HCT116 (cell line): Measurements from ENCODE around the gene ADAM30. TPM values are rescaled to one million over a fixed set of nuclear protein-coding genes. Genes with fewer than 3 reads are reported as not detected.

ENCODE experiments used
- ATAC-seq: fragments of 200-7000 bp; cut with Tn5 transposase; 2 replicates; pipeline ENCODE4 v1.9.1; 2020; ENCODE audit warnings: mild to moderate bottlenecking, moderate library complexity
- BruUV-seq: library from RNA; stranded (reverse); fragments of 400-500 nt; replicated peaks from 2 replicates; lab custom pipeline; 2021; lab: Mats Ljungman, UMichigan
- CTCF ChIA-PET: fragments of 300-600 bp; sonication (Branson Sonifier 250); formaldehyde crosslinking; loops from one replicate; lab custom pipeline; 2021; ENCODE audit warnings: antibody characterized with exemption; lab: Charles Lee
- POLR2A ChIA-PET: fragments of 300-600, 350-600 bp; sonication (Branson Sonifier 250); formaldehyde crosslinking; loops from one replicate; lab custom pipeline; 2021; ENCODE audit warnings: antibody characterized with exemption; lab: Charles Lee
- RAD21 ChIA-PET, 2 experiments: fragments of 300-600 bp; sonication (Branson Sonifier 250); formaldehyde crosslinking; loops; one replicate each; lab custom pipeline; 2023; ENCODE audit warnings: low total read pairs in 2 of 2; ENCODE audit not compliant: uncharacterized antibody in 2 of 2, unreplicated experiment in 2 of 2, low non-redundant PET in 1 of 2; lab: Charles Lee
- DNase-seq: peaks from one replicate; pipeline ENCODE4 v3.0.0-alpha.2; 2010; ENCODE audit warnings: low read depth, low spot score
- H2AFZ ChIP-seq: fragments of 200-600 bp; shearing (Covaris generic), sonication (generic); 2 replicates; pipeline ENCODE4 v1.6.1; 2017; ENCODE audit warnings: low read depth, mixed run types, mixed read lengths, antibody characterized with exemption, low read length; ENCODE audit not compliant: poor library complexity, severe bottlenecking
- H3K27ac ChIP-seq: 2 replicates; pipeline ENCODE4 v1.5.1; 2012; ENCODE audit warnings: low read depth, low read length
- H3K27me3 ChIP-seq: fragments of 200-600 bp; sonication (generic); 2 replicates; pipeline ENCODE4 v1.6.1; 2016; ENCODE audit warnings: mixed run types, low read length, mixed read lengths; ENCODE audit not compliant: insufficient read depth
- H3K36me3 ChIP-seq, 2 experiments: fragments of 200-500 bp in 1 of 2; fragments of 200-600 bp in 1 of 2; sonication (Bioruptor generic) in 1 of 2; sonication (generic) in 1 of 2; 2 replicates each; pipeline versions ENCODE4 v1.5.1 to v1.6.1; 2014 to 2016; ENCODE audit warnings: low read length in 2 of 2, inconsistent platforms in 1 of 2, mixed read lengths in 1 of 2, mixed run types in 1 of 2; ENCODE audit not compliant: insufficient read depth in 2 of 2, control insufficient read depth in 1 of 2
- H3K4me1 ChIP-seq, 2 experiments: fragments of 200-600 bp in 1 of 2; sonication (generic) in 1 of 2; 2 replicates each; pipeline versions ENCODE4 v1.5.1 to v1.6.1; 2012 to 2017; ENCODE audit warnings: low read length in 2 of 2, inconsistent platforms in 1 of 2, mild to moderate bottlenecking in 1 of 2, mixed read lengths in 1 of 2, mixed run types in 1 of 2, moderate library complexity in 1 of 2; ENCODE audit not compliant: insufficient read depth in 2 of 2, control insufficient read depth in 1 of 2
- H3K4me2 ChIP-seq: fragments of 200-600 bp; sonication (generic); 2 replicates; pipeline ENCODE4 v1.6.1; 2017; ENCODE audit warnings: mixed run types, low read length, mixed read lengths
- H3K4me3 ChIP-seq, 2 experiments: fragments of 200-600 bp in 1 of 2; sonication (generic) in 1 of 2; replicated peaks in 1 of 2; 2 replicates each; pipeline ENCODE4 v1.5.1; 2011 to 2016; ENCODE audit warnings: low read length in 2 of 2, control low read depth in 1 of 2, low read depth in 1 of 2, mild to moderate bottlenecking in 1 of 2, mixed read lengths in 1 of 2, mixed run types in 1 of 2
- H3K79me2 ChIP-seq: fragments of 200-600 bp; sonication (generic); 2 replicates; pipeline ENCODE4 v1.6.1; 2017; ENCODE audit warnings: mild to moderate bottlenecking, mixed run types, low read length, moderate library complexity, mixed read lengths; ENCODE audit not compliant: insufficient read depth
- H3K9ac ChIP-seq: fragments of 200-600 bp; sonication (generic); 2 replicates; pipeline ENCODE4 v1.6.1; 2016; ENCODE audit warnings: low read length, mixed read lengths
- H3K9me2 ChIP-seq: fragments of 200-600 bp; sonication (generic), shearing (Covaris generic); 2 replicates; pipeline ENCODE4 v1.6.1; 2017; ENCODE audit warnings: mixed run types, mild to moderate bottlenecking, moderate library complexity; ENCODE audit not compliant: insufficient read depth
- H3K9me3 ChIP-seq, 2 experiments: fragments of 200-500 bp in 1 of 2; fragments of 200-600 bp in 1 of 2; sonication (Bioruptor generic) in 1 of 2; sonication (generic) in 1 of 2; 2 replicates each; pipeline ENCODE4 v1.6.1; 2014 to 2017; ENCODE audit warnings: low read length in 2 of 2, mixed read lengths in 2 of 2, inconsistent platforms in 1 of 2, low read depth in 1 of 2, mild to moderate bottlenecking in 1 of 2, mixed run types in 1 of 2, moderate library complexity in 1 of 2; ENCODE audit not compliant: control insufficient read depth in 1 of 2, insufficient read depth in 1 of 2
- H4K20me1 ChIP-seq: fragments of 200-600 bp; sonication (generic), shearing (Covaris generic); 2 replicates; pipeline ENCODE4 v1.6.1; 2017; ENCODE audit warnings: mixed run types, mild to moderate bottlenecking, moderate library complexity; ENCODE audit not compliant: insufficient read depth
- ELF1 ChIP-seq: IDR thresholded peaks from 2 replicates; pipeline ENCODE4 v1.6.1; 2012; ENCODE audit warnings: low read depth, borderline replicate concordance
- REST ChIP-seq: IDR thresholded peaks from 2 replicates; pipeline ENCODE4 v1.6.1; 2012; ENCODE audit warnings: low read depth
- SP1 ChIP-seq: IDR thresholded peaks from 2 replicates; pipeline ENCODE4 v1.6.1; 2012; ENCODE audit warnings: low read depth
- SRF ChIP-seq: IDR thresholded peaks from 2 replicates; pipeline ENCODE4 v1.6.1; 2012; ENCODE audit warnings: low read depth
- TCF7L2 ChIP-seq: IDR thresholded peaks from 2 replicates; pipeline ENCODE4 v1.7.0; 2011; ENCODE audit warnings: borderline replicate concordance, inconsistent platforms; ENCODE audit not compliant: insufficient read depth, insufficient read length; ENCODE audit errors: extremely low read depth
- intact Hi-C: fragments of 100-400 bp; cut with micrococcal nuclease; formaldehyde crosslinking; loops from 2 replicates; pipeline ENCODE4 v1.10.0; 2022
- total RNA-seq: library from RNA; stranded (reverse); gene quantifications from one replicate; pipeline ENCODE4 v1.2.1, GENCODE V29; 2021; ENCODE audit not compliant: unreplicated experiment

ADAM30 gene
- total RNA-seq, 1 experiment from 2014 or later = not detected

- TF ChIP-seq SP1 (no peak), TCF7L2 (no peak)
- intact Hi-C loops = no loop called here
- no peaks in the 10 kb centered on the region for H3K79me2 ChIP-seq
- H4K20me1 ChIP-seq = no peaks in the 10 kb centered on the region
- no peak overlapping the region for H3K4me2 ChIP-seq
- H3K36me3 ChIP-seq = no peaks in the 10 kb centered on the region
- H3K9me2 ChIP-seq = no peaks in the 10 kb centered on the region
- no peak overlapping the region for H3K27ac ChIP-seq
- H3K9me3 ChIP-seq = no peaks in the 10 kb centered on the region; a peak in 1 of 4 replicates
- ChIA-PET RAD21 (no interaction called here), CTCF (no interaction called here), POLR2A (interaction anchor here (0.6 kb wide), 1 partner anchor 255 kb away, joined by 3 read pairs; the partner anchor contains the start of gene ZNF697)
- H3K4me1 ChIP-seq = no peaks in the 10 kb centered on the region
- DNase-seq = no peak
- 0 out of 2 replicates have a peak, but pooled peaks cover 1% of the 10 kb centered on the region for H3K27me3 ChIP-seq
- no peak overlapping the region for H3K9ac ChIP-seq
- BruUV-seq = no TSS peak
- H3K4me3 ChIP-seq = no peak overlapping the region
- no peak overlapping the region for H2AFZ ChIP-seq
- ATAC-seq = no peak
Measured at GRCh38 chr1:119903443-119903835, 7.1 kb upstream of the ADAM30 start.

GRCh38 chr1:119902775-119903442, 6.6 kb upstream of the ADAM30 start:
- CTCF ChIA-PET = no interaction called here
- TF ChIP-seq SRF = no peak
- no peak for TF ChIP-seq REST
- no peak for TF ChIP-seq ELF1
- POLR2A ChIA-PET = no interaction called here

More at GRCh38 chr1:119902775-119903442, 6.6 kb upstream of the ADAM30 start:
- H3K9me3 ChIP-seq = no peaks in the 10 kb centered on the region; a peak in 1 of 4 replicates
- no peak overlapping the region for H3K27ac ChIP-seq
- H2AFZ ChIP-seq = no peak overlapping the region
- no peak for DNase-seq
- RAD21 ChIA-PET = no interaction called here
- 0 out of 2 replicates have a peak, but pooled peaks cover 5% of the 10 kb centered on the region for H3K27me3 ChIP-seq
- no peaks in the 10 kb centered on the region for H3K79me2 ChIP-seq
- no peak overlapping the region for H3K9ac ChIP-seq
- no peaks in the 10 kb centered on the region for H3K4me1 ChIP-seq
- no TSS peak for BruUV-seq
- ATAC-seq = no peak
- H3K4me3 ChIP-seq = no peak overlapping the region
- intact Hi-C loops = no loop called here
- no peaks in the 10 kb centered on the region for H4K20me1 ChIP-seq
- H3K36me3 ChIP-seq = no peaks in the 10 kb centered on the region
- H3K9me2 ChIP-seq = no peaks in the 10 kb centered on the region
- no peak overlapping the region for H3K4me2 ChIP-seq
